NT2/D1 (cell line): Measurements from ENCODE around the gene CSAG3.

Source experiments
- DNase-seq: peaks from one replicate; pipeline ENCODE4 v3.0.0-alpha.2; 2011; ENCODE audit warnings: low read depth, low spot score
- H3K27me3 ChIP-seq: 2 replicates; pipeline ENCODE4 v1.6.0; 2011; ENCODE audit warnings: mild to moderate bottlenecking; ENCODE audit not compliant: insufficient read length, insufficient read depth
- H3K36me3 ChIP-seq: 2 replicates; pipeline ENCODE4 v1.6.1; 2011; ENCODE audit warnings: mild to moderate bottlenecking, low read length, mixed read lengths; ENCODE audit not compliant: insufficient read depth, insufficient read length
- H3K4me1 ChIP-seq: 2 replicates; pipeline ENCODE4 v1.5.1; 2011; ENCODE audit not compliant: insufficient read depth, insufficient read length
- H3K4me3 ChIP-seq: 2 replicates; pipeline ENCODE4 v1.5.1; 2011; ENCODE audit warnings: low read depth; ENCODE audit not compliant: insufficient read length
- H3K9ac ChIP-seq: 2 replicates; pipeline ENCODE4 v1.6.0; 2011; ENCODE audit warnings: low read depth; ENCODE audit not compliant: insufficient read length
- H3K9me3 ChIP-seq: 2 replicates; pipeline ENCODE4 v1.5.1; 2011; ENCODE audit warnings: mild to moderate bottlenecking, low read length; ENCODE audit not compliant: insufficient read depth
- SUZ12 ChIP-seq: IDR thresholded peaks from 2 replicates; pipeline ENCODE4 v1.6.1; 2011; ENCODE audit not compliant: insufficient read length, insufficient read depth; ENCODE audit errors: extremely low read depth
- YY1 ChIP-seq: IDR thresholded peaks from 2 replicates; pipeline ENCODE4 v1.6.1; 2011; ENCODE audit not compliant: insufficient read length, insufficient read depth
- ZNF274 ChIP-seq: IDR thresholded peaks from 2 replicates; pipeline ENCODE4 v1.6.1; 2011; ENCODE audit warnings: mild to moderate bottlenecking, low read depth, low read length

CSAG3 gene

DNA sequence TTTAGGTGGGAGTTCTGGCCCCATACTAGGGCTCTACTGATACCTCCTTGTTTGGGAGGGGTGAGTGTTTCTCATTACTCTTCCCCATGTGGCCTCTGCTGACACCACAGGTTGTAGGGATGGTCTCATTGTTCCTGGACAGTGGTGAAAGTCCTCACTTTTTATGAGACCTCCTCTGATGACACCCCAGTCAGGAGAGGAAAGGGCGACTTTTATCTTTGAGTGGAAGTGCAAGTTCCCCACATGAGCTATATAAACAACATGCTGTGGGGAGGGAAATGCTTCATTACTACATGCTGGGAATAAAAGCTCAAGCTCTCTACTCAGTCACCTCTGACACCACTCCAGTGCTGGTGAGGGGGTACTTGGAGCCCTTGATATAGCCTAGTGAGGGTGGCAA, 39.9 kb downstream of the CSAG3 start:
- H3K4me3 ChIP-seq = no peak overlapping the region
- no peaks in the 10 kb centered on the region for H3K27me3 ChIP-seq
- H3K36me3 ChIP-seq = no peaks in the 10 kb centered on the region
- H3K9me3 ChIP-seq = no peaks in the 10 kb centered on the region
- H3K9ac ChIP-seq = no peak overlapping the region
- DNase-seq = no peak
- TF ChIP-seq YY1 = no peak
- no peak for TF ChIP-seq SUZ12
- no peak for TF ChIP-seq ZNF274
- no peaks in the 10 kb centered on the region for H3K4me1 ChIP-seq

DNA sequence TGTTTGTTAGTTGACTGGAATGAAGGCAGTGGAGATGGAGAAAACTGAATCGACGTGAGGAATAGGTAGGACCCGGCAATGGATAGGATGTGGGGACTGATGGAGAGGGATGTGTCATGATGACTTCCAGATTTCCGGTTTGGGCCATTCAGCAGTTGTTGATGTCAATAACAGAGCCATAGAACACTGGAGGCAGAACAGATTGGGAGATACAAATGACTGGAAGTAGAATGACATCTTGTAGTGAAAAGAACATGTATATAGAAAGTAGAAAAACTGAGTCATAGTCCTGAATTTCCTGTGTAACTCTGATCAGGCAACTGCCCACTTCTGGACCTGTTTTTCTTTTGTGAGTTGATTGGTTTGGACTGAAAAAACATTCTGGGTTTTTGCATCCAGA, 47.0 kb downstream of the CSAG3 start:
- Histone ChIP-seq H3K27me3 (no peaks in the 10 kb centered on the region), H3K4me1 (no peaks in the 10 kb centered on the region), H3K36me3 (no peaks in the 10 kb centered on the region), H3K4me3 (no peak overlapping the region), H3K9ac (no peak overlapping the region), H3K9me3 (no peaks in the 10 kb centered on the region)
- no peak for DNase-seq
- no peak for TF ChIP-seq ZNF274
- TF ChIP-seq SUZ12 = no peak
- TF ChIP-seq YY1 = no peak
